ENCODE results near the gene TBC1D14.

TBC1D14 gene

DNA sequence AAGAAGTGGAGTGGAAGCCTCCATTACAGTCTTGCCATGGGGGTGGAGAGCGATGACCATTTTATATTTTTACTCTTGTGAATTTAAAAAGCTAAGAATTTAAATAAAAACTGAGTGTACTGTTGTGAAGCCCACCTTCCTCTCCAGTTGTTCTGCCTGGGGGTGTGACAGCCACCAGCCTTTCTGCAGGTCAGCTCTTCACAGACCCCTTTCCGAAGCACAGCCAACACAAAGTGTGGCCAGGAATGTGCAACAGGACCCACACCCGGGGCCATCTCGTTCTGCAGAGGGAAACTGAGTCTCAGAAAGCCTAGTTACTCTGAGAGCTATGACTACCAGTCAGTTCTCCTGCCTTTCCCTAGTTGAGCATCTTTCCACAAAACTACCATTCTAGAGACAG is 156.9 kb downstream of the TBC1D14 start:
- no peak for DNase-seq (ENCODE audit: extremely low read depth, insufficient read length)

DNA sequence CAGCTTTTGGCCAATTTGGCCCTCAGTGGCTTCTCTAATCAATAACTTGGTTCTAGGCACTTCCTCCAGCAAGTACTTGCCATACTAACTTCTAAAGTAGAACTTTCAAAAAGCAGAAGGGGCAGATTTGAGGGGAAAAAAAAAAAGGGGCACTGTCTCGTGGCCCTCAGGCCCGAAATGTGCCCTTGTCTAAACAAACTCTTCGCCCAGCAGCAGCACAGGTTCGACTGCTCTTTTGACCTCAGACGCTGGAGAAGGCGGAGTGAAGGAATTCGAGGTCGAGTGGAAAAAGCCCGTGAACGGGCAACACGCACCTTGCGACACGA is 157.5 kb downstream of the TBC1D14 start:
- Histone ChIP-seq H3K27me3 (replicated peaks; ENCODE audit: control insufficient read depth, insufficient read depth, low read length) (no peaks in the 10 kb centered on the region), H3K36me3 (ENCODE audit: control insufficient read depth, insufficient read depth, low read length) (peaks cover 8% of the 10 kb centered on the region), H3K4me3 (replicated peaks; ENCODE audit: low read depth, low read length) (peak overlapping the region; percentile 88)
- TF ChIP-seq, protein P1, sequence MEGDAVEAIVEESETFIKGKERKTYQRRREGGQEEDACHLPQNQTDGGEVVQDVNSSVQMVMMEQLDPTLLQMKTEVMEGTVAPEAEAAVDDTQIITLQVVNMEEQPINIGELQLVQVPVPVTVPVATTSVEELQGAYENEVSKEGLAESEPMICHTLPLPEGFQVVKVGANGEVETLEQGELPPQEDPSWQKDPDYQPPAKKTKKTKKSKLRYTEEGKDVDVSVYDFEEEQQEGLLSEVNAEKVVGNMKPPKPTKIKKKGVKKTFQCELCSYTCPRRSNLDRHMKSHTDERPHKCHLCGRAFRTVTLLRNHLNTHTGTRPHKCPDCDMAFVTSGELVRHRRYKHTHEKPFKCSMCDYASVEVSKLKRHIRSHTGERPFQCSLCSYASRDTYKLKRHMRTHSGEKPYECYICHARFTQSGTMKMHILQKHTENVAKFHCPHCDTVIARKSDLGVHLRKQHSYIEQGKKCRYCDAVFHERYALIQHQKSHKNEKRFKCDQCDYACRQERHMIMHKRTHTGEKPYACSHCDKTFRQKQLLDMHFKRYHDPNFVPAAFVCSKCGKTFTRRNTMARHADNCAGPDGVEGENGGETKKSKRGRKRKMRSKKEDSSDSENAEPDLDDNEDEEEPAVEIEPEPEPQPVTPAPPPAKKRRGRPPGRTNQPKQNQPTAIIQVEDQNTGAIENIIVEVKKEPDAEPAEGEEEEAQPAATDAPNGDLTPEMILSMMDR (IDR thresholded peaks at IDR 0.05; ENCODE audit: insufficient read depth, low read length, poor library complexity, severe bottlenecking), result no peak
- no peak for DNase-seq (ENCODE audit: extremely low read depth, insufficient read length)

More for the DNA sequence above, 156.9 kb downstream of the TBC1D14 start:
- Histone ChIP-seq H3K27me3 (replicated peaks; ENCODE audit: control insufficient read depth, insufficient read depth, low read length) (no peaks in the 10 kb centered on the region), H3K36me3 (ENCODE audit: control insufficient read depth, insufficient read depth, low read length) (peaks cover 14% of the 10 kb centered on the region), H3K4me3 (replicated peaks; ENCODE audit: low read depth, low read length) (peak overlapping the region; percentile 88)
- TF ChIP-seq, protein P1 (IDR thresholded peaks at IDR 0.05; ENCODE audit: insufficient read depth, low read length, poor library complexity, severe bottlenecking), result no peak

DNA sequence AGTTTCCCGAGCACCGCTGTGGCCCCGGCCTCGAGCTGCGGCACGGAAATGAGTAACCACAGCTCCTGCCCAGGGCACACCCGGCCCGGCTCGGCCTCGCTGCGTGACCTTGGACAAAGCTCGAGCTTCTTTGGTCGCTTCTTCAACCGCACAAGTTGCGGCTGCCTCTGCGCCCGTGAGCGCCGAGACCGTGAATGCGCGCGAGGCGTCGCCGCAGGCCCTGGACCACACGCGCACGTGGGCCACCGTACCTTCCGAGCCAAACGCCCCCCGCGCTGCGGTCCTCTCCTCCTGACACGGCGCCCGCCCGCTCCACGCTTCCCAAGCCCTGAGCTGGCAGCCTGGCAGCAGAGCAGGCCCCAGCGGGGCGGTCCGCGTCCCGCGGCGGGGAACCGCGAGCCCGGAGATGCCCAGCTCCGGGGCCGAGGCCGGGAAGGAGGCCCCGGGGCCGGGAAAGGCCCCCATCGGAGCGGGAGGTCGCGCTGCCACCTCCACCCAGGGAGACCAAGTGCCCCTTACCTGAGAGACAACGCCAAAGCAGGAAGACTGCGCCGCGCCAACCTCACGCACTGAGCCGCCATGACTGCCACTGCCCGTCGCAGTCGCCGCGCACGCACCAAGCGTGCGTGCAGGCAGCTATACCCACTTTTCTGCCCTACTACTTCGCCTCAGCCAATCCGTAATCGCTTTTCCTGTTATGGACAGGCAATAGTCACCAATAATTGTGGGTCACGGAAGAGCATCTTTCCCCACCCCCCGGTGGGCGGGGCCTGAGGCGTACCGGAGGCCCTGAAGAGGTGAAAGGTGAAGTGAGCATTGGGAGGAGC is 158.0 kb downstream of the TBC1D14 start, which contains the start of gene GRPEL1:
GRPEL1 (minus strand) TSS at position 613 of the 827 bp plus-strand sequence; CDS start at position 581, 32 bp downstream.
- TF ChIP-seq, protein P1 (IDR thresholded peaks at IDR 0.05; ENCODE audit: insufficient read depth, low read length, poor library complexity, severe bottlenecking), result no peak
- H3K27me3 ChIP-seq (replicated peaks; ENCODE audit: control insufficient read depth, insufficient read depth, low read length), result no peaks in the 10 kb centered on the region
- peaks cover 8% of the 10 kb centered on the region for H3K36me3 ChIP-seq (ENCODE audit: control insufficient read depth, insufficient read depth, low read length)
- peak; percentile 99 for DNase-seq (ENCODE audit: extremely low read depth, insufficient read length)
- peak within 1 kb of the TSS; percentile 88 for H3K4me3 ChIP-seq (replicated peaks; ENCODE audit: low read depth, low read length)

DNA sequence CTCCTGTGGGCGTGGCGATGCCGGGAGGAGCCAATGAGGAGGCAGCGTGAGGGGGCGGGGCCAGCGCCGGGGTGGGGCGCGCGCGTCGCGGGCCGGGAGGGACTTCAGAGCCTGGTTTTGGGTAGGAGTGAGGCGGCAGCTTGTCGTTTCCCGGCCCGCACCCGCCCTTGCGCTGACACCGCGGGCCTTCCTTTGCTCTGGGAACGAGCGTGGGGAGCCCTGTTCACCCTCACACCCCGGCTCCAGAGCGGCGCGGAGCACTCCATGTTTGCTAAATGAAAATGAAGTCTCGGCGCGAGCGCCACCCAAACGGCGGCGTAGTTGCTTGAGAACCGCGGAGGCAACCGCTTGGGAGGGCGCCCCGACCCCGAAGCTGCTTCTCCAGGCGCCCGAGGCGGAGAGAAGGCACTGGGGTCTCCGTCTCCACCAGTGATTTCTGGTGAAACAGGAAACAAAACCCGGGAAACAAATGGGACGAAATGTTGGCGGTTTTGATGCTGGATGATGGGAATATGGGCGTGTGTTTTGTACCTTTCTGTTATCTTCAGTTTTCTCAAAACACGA is 158.7 kb downstream of the TBC1D14 start:
- no peaks in the 10 kb centered on the region for H3K27me3 ChIP-seq (replicated peaks; ENCODE audit: control insufficient read depth, insufficient read depth, low read length)
- no peak for DNase-seq (ENCODE audit: extremely low read depth, insufficient read length)
- H3K36me3 ChIP-seq (ENCODE audit: control insufficient read depth, insufficient read depth, low read length), result peaks cover 7% of the 10 kb centered on the region
- H3K4me3 ChIP-seq (replicated peaks; ENCODE audit: low read depth, low read length), result peak overlapping the region; percentile 77
- TF ChIP-seq, protein P1 (IDR thresholded peaks at IDR 0.05; ENCODE audit: insufficient read depth, low read length, poor library complexity, severe bottlenecking), result peak; percentile 20

DNA sequence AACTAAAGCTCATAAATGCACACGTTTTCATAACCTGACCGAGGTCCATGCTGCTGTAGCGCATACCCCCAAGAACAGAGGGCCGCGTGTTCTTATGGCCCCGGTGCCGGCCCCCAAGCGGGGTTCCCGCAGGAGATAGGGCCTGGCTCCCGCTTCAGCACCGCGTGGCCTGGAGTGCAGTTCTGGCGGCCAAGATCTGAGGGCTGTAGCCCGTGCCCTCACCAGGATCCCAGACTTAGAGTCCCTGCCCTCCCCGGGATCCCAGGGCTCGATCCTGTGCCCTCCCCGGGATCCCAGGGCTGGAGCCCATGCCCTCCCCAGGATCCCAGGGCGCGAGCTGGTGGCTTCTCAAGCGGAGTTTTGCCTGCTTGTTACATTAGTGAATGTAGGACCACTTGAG is 159.3 kb downstream of the TBC1D14 start:
- TF ChIP-seq, protein P1 (IDR thresholded peaks at IDR 0.05; ENCODE audit: insufficient read depth, low read length, poor library complexity, severe bottlenecking), result no peak
- peak overlapping the region; percentile 77 for H3K4me3 ChIP-seq (replicated peaks; ENCODE audit: low read depth, low read length)
- no peak for DNase-seq (ENCODE audit: extremely low read depth, insufficient read length)
- H3K36me3 ChIP-seq (ENCODE audit: control insufficient read depth, insufficient read depth, low read length), result peaks cover 4% of the 10 kb centered on the region
- no peaks in the 10 kb centered on the region for H3K27me3 ChIP-seq (replicated peaks; ENCODE audit: control insufficient read depth, insufficient read depth, low read length)

Measured in GM06990 (cell line).